Right lobe of liver (tissue), 4 donors: Measurements from ENCODE around the gene CRYGN.

Source experiments
- POLR2A ChIP-seq: fragments of 450-650 bp; IDR thresholded peaks from one replicate; pipeline ENCODE4 v1.6.1; 2017; ENCODE audit warnings: antibody characterized with exemption, mild to moderate bottlenecking
- TF ChIP-seq, protein P1 (sequence below), 4 donors: fragments of 200-600 bp in 3 of 4; fragments of 450-650 bp in 1 of 4; IDR thresholded peaks; one replicate each; pipeline versions ENCODE4 v1.5.1 to v1.8.0; 2016 to 2022; ENCODE audit warnings: antibody characterized with exemption in 4 of 4, mild to moderate bottlenecking in 2 of 4
- donor health status: DM: no; HTN: no; CAD: no.
- donor health status: DM: no; HTN: no; CAD: no.
- donor health status: DM: no; HTN: yes; CAD: no.

DNA sequence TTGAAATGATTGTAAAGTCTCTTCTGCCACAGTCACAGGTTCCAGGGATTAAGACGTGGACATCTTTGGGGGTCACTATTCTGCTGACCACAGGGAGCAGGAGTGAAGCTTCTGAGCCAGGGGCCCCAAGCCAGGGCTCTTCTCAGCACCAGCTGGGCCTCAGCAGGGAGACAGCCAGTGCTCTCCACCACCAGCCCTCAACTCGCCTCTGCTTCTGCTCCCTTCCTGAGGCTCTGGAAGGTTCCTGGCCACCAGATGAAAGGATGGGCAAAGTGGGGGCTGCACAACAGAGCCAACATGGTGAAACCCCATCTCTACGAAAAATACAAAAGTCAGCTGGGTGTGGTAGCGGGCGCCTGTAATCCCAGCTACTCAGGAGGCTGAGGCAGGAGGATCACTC lies 11.2 kb upstream of the CRYGN start:
- TF ChIP-seq, protein P1, sequence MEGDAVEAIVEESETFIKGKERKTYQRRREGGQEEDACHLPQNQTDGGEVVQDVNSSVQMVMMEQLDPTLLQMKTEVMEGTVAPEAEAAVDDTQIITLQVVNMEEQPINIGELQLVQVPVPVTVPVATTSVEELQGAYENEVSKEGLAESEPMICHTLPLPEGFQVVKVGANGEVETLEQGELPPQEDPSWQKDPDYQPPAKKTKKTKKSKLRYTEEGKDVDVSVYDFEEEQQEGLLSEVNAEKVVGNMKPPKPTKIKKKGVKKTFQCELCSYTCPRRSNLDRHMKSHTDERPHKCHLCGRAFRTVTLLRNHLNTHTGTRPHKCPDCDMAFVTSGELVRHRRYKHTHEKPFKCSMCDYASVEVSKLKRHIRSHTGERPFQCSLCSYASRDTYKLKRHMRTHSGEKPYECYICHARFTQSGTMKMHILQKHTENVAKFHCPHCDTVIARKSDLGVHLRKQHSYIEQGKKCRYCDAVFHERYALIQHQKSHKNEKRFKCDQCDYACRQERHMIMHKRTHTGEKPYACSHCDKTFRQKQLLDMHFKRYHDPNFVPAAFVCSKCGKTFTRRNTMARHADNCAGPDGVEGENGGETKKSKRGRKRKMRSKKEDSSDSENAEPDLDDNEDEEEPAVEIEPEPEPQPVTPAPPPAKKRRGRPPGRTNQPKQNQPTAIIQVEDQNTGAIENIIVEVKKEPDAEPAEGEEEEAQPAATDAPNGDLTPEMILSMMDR (IDR thresholded peaks at IDR 0.05), result no peak
- TF ChIP-seq POLR2A, result no peak
